ENCODE data around the gene CA5B.
"Not testable (repeated sequence)": the region's sequence is repeated elsewhere in the genome, so short reads cannot be mapped to it uniquely, and the experiment has no call there.

The CA5B gene

GRCh38 chrX:15749642-15750610, 11.9 kb downstream of the CA5B start:
- no peak for FAIRE-seq

GRCh38 chrX:15750611-15751154, 12.6 kb downstream of the CA5B start:
- no peak for FAIRE-seq

DNA sequence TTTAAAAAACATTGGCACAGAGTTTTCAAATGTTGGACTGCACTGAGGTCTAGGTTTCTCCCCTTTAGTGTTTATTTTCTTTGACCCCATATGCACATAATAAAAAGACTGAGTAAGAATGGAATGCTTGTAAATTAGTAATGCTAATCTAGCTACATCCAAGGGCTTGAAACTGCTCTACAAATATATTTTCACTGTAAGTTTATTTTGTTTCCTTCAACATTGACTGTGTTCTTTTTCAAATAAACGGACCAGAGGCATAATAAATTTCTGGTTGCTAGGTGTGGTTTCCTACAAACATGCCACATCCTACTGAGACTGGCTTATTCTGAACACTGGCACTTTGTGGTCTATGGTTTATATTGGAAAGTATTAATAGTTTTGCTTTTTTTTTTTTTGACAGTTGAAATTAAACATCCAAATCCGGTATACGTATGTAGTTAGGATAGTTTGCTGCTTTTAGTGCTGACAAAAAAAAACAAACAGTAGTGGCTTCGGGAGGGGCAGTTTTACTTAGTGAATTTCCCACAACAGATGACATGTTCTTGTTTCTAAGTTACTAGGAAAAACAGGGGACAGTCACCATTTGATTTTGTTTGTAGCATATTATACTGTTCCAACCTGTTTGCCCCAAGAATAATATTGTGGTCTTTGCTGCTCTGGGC, 13.2 kb downstream of the CA5B start:
- FAIRE-seq: no peak

- FAIRE-seq: no peak
These were observed 17.0 kb downstream of the CA5B start for GRCh38 chrX:15755091-15755490.

- FAIRE-seq: no peak
These were observed 20.1 kb downstream of the CA5B start for GRCh38 chrX:15758140-15758539.

DNA sequence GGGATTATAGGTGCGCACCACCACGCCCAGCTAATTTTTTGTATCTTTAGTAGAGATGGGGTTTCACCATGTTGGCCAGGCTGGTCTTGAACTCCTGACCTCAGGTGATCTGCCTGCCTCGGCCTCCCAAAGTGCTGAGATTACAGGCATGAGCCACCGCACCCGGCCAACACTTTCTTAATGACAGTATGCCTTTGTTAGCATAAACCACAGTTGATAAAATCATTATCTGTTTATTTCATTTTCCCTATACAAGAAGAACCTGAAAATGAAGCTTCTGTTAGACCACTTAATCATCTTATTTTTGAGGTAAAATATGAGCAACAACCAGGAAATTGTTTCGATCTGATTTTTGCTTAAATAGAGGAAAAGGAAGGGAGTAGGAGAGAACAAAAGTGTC, 21.8 kb downstream of the CA5B start:
- FAIRE-seq: not testable (repeated sequence)

GRCh38 chrX:15761564-15762191, 23.6 kb downstream of the CA5B start:
- FAIRE-seq: no peak

- FAIRE-seq: no peak
These were observed 31.4 kb downstream of the CA5B start for GRCh38 chrX:15769300-15769954.

GRCh38 chrX:15781961-15782699, 44.1 kb downstream of the CA5B start:
- FAIRE-seq: no peak

GRCh38 chrX:15785176-15785750, 47.2 kb downstream of the CA5B start:
- no peak for FAIRE-seq

- no peak for FAIRE-seq
These were observed 48.8 kb downstream of the CA5B start for GRCh38 chrX:15786915-15787314.

- FAIRE-seq: peak; percentile 94
These were observed 52.1 kb downstream of the CA5B start, which contains the start of gene ZRSR2 for GRCh38 chrX:15789979-15790768. ZRSR2 (plus strand) TSS chrX:15790484; CDS start chrX:15790496, 12 bp downstream.

DNA sequence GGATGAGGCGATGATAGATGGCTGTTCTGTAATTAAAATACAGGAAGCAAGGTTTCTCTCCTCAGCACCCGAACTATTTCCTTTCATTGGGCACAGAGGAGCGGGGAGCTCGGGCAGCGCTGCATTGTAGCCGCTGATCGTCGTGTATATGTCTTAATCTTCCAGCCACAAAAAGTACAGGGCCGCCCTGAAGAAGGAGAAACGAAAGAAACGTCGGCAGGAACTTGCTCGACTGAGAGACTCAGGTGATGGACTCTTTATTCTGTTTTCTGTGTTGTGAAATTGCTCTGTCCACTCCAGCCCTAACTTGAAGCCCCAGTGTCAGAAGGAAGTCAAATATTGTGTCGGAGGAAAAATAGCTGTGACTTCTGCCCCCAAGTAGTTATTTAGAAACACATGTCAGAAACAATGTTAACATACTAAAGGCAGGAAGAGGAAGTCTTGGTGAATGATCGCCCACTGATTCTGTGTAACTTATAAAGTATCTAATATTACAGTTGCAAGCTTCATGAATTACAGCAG, 52.8 kb downstream of the CA5B start:
- FAIRE-seq: no peak

- FAIRE-seq: no peak
These were observed 59.6 kb downstream of the CA5B start for GRCh38 chrX:15797707-15798106.

DNA sequence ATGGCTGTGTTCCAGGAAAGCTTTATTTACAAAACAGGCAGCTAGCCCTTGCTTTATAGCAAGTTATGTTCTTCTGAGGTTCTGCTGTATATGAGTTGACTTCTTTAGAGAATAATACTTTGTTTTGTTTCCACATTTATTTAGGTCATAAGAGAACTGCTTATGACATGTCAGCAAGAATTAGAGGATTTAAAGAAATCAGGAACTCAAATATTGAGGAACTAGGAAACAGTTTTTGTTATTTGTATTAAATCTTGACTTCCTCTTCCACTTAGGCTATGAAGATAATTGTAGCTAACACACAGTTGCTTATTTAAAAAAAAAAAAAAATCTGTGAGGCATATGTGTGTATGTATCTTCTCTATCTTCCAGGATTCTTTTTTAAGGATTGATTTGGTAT, 66.5 kb downstream of the CA5B start:
- no peak for FAIRE-seq

GRCh38 chrX:15808254-15808653, 70.2 kb downstream of the CA5B start:
- no peak for FAIRE-seq

- no peak for FAIRE-seq
These were observed 74.3 kb downstream of the CA5B start for GRCh38 chrX:15812192-15812938.

GRCh38 chrX:15813416-15813815, 75.3 kb downstream of the CA5B start:
- FAIRE-seq: no peak

- FAIRE-seq: no peak
These were observed 76.8 kb downstream of the CA5B start for GRCh38 chrX:15814771-15815365.

All from G401.6 (cell line).